Adipocyte (in vitro differentiated cells): Measurements from ENCODE around the gene MIR17HG.

Source experiments
- DNase-seq: peaks from one replicate; pipeline ENCODE4 v3.0.0-alpha.2; 2015; ENCODE audit warnings: low read depth
- H3K27me3 ChIP-seq: replicated peaks from 2 replicates; pipeline ENCODE4 v1.7.0; 2013; ENCODE audit warnings: mild to moderate bottlenecking, low read length, moderate library complexity; ENCODE audit not compliant: control insufficient read depth, insufficient read depth
- H3K36me3 ChIP-seq: 2 replicates; pipeline ENCODE4 v1.7.0; 2013; ENCODE audit warnings: low read length, mild to moderate bottlenecking, moderate library complexity; ENCODE audit not compliant: control insufficient read depth, insufficient read depth, severe bottlenecking
- H3K4me1 ChIP-seq: 2 replicates; pipeline ENCODE4 v1.7.0; 2013; ENCODE audit warnings: mild to moderate bottlenecking, low read length, moderate library complexity; ENCODE audit not compliant: control insufficient read depth, insufficient read depth
- H3K4me3 ChIP-seq: 2 replicates; pipeline ENCODE4 v1.7.0; 2013; ENCODE audit warnings: mild to moderate bottlenecking, low read length, moderate library complexity
- H3K9ac ChIP-seq: 2 replicates; pipeline ENCODE4 v1.7.0; 2013; ENCODE audit warnings: mild to moderate bottlenecking, low read length, moderate library complexity
- H3K9me3 ChIP-seq: 2 replicates; pipeline ENCODE4 v1.7.0; 2013; ENCODE audit warnings: mild to moderate bottlenecking, low read length, moderate library complexity; ENCODE audit not compliant: control insufficient read depth

Gene MIR17HG

DNA sequence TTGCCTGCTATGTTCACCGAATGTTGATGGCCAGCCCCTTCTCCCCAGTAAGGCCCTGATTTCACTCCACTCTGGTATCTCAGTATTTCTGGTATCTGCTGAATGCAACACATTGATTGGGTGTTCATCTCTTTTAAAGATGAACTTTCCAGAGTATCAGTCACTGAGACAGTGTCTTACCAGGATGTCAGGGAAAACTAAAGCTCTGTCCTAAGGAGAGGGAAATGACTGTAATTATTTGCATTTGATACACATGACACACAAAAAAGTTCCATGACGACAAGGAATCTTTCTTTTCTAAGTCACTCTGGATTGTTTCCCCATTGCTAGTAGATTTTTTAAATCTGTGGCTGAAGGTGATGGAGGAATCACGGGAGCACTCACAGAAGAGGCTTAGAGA, 53.2 kb downstream of the MIR17HG start:
- no peak for DNase-seq
- no peaks in the 10 kb centered on the region for H3K9me3 ChIP-seq
- no peak overlapping the region for H3K9ac ChIP-seq
- H3K36me3 ChIP-seq: no peaks in the 10 kb centered on the region
- H3K4me1 ChIP-seq: peaks cover 7% of the 10 kb centered on the region
- H3K27me3 ChIP-seq: peaks cover 49% of the 10 kb centered on the region
- H3K4me3 ChIP-seq: no peak overlapping the region

- H3K4me3 ChIP-seq: no peak overlapping the region
- peaks cover 7% of the 10 kb centered on the region for H3K4me1 ChIP-seq
- no peaks in the 10 kb centered on the region for H3K36me3 ChIP-seq
- H3K27me3 ChIP-seq: peaks cover 38% of the 10 kb centered on the region
- H3K9ac ChIP-seq: no peak overlapping the region
- no peaks in the 10 kb centered on the region for H3K9me3 ChIP-seq
- DNase-seq: no peak
These were observed 54.4 kb downstream of the MIR17HG start for GRCh38 chr13:91401920-91402319.
